Erythroblast (primary cell): ENCODE measurements around the gene TTYH2.
"Not testable (repeated sequence)": the region's sequence is repeated elsewhere in the genome, so short reads cannot be mapped to it uniquely, and the experiment has no call there.

Experiments
- DNase-seq, 2 experiments: peaks; one replicate each; lab custom pipeline; 2025; lab: John Stamatoyannopoulos, UW
- GATA1 ChIP-seq: IDR thresholded peaks from 2 replicates; pipeline ENCODE4 v1.6.1; 2011; ENCODE audit warnings: low read depth, mild to moderate bottlenecking, control low read depth, low read length, moderate library complexity
- POLR2A ChIP-seq: IDR thresholded peaks from 2 replicates; pipeline ENCODE4 v1.6.1; 2011; ENCODE audit warnings: mild to moderate bottlenecking, low read length

The TTYH2 gene

DNA sequence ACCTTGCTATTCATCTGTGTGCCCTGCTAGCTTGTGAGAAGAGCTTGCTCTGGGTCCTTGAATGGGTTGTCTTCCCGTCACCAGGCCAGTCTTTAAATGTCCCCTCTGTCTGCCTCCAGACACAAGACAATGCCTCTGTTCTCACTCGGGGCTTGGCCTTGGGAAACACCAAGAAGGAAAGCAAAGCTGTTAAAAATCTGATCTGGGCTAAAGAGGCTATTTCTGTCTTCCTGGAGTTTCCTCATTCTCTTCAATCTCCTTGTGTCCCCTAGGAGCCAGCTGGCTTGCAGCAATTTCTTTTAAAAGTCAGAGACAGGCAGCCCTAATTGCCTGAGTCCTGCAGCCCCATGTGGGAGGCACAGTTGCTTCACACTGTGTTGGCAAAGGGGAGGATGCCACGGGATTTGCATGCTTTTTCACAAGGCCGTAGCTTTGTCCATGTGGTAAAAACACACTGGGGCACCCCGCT is 63.2 kb downstream of the TTYH2 start:
- TF ChIP-seq GATA1 (no peak), POLR2A (no peak)
- DNase-seq, result no peak

DNA sequence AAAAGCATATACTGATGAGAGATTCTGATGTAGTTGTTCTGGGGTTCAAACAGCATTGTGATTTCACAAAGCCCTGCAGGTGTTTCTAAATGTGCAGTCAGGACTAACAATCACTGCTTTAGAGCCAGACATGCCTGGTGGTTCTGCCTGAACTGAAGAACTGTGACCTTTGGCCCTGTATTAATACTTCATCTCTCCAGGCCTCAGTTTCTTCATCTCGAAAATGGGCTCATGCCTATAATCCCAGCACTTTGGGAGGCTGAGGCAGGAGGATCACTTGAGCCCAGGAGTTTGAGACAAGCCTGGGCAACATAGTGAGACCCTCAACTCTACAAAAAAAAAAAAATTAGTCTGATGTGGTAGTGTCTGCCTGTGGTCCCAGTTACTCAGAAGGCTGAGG is 64.6 kb downstream of the TTYH2 start:
- no peak for TF ChIP-seq POLR2A
- no peak for TF ChIP-seq GATA1
- no peak for DNase-seq

DNA sequence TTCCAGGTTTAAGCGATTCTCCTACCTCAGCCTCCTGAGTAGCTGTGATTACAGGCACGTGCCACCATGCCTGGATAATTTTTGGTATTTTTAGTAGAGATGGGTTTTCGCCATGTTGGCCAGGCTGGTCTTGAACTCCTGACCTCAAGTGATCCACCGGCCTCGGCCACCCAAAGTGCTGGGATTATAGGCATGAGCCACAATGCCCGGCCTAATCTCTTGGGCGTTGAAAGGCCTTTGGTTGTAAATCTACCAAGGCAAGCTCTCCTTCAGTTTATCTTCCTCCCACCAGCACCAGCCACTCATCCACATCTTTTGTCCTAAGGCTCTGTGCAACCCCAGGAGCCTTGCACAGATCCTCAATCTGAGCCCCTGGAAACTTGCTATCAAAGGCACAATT is 66.2 kb downstream of the TTYH2 start:
- not testable (repeated sequence) for DNase-seq

DNA sequence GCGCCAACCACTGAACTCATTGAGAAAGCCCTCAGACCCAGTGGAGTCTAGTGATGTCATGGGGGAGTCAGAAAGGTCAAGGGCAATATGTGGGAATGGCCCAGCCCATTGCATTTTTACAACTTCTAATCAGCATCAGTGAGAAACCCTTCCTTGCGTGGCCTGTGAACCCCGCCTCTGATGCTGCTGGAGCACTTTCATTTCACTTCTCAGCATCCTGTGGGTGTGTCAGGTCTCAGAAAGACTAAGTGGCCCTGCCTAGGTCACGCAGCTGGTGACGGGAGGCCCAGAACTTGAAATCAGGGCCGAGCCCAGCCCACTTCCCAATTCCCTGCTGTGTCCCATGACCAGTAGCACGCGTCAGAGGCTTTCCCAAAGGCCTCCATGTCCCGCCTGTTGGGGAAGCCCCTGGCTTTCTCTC is 66.7 kb downstream of the TTYH2 start:
- DNase-seq, result peak; percentile 15 to 57
- TF ChIP-seq POLR2A, result no peak
- TF ChIP-seq GATA1, result no peak

DNA sequence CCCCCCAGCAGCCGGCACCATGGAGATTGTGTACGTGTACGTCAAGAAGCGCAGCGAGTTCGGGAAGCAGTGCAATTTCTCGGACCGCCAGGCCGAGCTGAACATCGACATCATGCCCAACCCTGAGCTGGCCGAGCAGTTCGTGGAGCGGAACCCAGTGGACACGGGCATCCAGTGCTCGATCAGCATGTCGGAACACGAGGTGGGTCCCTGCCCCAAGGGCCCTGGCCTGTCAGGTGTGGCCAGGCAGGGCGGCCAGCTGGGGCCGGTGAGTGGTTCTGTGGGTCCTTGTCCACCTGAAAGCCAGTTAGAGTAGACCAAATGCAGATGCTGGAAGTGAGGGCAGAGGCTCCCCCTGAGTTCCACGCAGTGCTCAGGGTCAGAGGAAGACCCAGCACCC is 68.4 kb downstream of the TTYH2 start:
- TF ChIP-seq POLR2A, result no peak
- no peak for TF ChIP-seq GATA1
- DNase-seq, result no peak

DNA sequence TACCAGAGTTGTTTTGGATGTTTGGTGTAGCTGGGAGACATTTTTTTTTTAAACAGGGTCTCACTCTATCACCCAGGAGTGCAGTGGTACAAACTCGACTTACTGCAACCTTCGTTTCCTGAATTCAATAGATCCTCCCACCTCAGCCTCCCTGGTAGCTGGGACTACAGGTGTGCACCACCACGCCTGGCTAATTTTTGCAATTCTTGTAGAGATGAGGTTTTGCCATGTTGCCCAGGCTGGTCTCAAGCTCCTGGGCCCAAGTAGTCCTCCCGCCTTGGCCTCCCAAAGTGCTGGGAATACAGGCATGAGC is 68.9 kb downstream of the TTYH2 start:
- DNase-seq, result not testable (repeated sequence)

DNA sequence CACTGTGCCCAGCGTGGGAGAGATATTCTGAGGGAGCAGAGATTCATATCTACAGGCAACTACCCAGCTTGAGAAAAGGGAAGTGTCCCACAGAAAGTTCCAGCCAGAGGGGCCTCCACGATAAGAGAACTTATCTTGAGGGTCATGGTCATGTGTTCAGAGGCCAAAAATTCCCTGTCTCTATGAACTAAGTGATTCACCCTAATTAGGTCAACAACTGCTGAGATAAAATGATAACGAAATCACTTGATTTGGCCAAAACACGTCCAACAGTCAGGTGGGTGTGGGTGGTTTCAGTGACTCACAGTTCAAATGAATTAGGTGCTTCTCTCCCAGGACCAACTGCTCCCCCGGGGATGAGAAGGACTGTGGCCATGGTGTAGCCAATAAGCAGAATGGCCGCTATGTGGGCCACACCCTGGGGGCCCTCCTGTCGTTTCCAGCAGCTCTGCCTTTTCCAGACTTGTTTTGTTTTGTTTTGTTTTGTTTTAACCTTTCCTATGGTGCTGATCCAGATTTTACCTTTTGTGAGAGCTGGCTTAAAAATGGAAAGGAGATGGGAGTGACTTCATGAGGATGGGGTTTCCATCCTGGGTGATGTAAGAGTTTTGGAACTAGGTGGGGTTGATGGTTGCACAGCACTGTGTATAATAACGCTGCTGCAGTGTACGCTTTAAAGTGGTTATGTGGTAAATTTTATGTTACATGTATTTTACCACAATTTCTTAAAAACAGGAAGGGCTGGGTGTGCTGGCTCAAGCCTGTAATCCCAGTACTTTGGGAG is 69.4 kb downstream of the TTYH2 start:
- DNase-seq, result peak; percentile 84 to 87
- TF ChIP-seq GATA1 (no peak), POLR2A (no peak)

DNA sequence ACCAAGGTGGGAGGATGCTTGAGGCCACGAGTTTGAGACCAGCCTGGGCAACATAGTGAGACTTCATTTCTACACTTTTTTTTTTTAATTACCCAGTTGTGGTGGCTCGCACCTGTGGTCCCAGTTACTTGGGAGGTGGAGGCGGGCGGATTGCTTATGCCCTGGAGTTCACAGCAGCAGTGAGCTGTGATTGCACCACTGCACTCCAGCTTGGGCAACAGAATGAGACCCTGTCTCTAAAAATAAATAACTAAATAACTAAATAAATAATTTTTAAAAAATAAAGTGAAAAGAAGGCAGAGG is 70.0 kb downstream of the TTYH2 start:
- DNase-seq, result no peak
- TF ChIP-seq GATA1, result no peak
- TF ChIP-seq POLR2A, result no peak

DNA sequence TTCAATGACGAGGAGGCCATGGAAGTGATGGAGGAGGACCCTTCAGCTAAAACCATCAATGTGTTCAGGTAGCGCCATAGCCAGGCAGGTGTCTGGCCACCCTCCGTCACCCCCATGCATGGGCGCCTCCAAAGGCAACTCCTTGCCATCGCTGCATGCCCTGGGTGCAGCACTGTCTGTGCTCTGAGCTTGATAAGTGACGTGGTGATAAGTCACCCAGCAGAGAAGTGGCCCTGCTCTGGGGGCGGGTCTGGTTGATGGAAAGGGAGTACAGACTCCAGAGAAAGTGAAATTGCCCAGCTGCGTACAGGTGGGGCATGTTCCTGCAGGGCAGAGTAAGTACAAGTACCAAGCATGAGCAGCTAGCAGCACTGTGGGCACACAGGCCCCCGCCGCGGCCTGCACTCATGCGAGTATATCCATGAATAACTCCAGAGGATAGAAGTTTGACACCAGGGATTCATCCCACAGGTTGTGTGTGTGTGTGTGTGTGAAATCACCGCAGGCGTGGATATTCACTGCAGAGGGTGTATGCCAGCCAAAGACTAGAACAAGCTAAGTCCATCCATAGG is 73.7 kb downstream of the TTYH2 start:
- TF ChIP-seq GATA1 (no peak), POLR2A (no peak)

DNA sequence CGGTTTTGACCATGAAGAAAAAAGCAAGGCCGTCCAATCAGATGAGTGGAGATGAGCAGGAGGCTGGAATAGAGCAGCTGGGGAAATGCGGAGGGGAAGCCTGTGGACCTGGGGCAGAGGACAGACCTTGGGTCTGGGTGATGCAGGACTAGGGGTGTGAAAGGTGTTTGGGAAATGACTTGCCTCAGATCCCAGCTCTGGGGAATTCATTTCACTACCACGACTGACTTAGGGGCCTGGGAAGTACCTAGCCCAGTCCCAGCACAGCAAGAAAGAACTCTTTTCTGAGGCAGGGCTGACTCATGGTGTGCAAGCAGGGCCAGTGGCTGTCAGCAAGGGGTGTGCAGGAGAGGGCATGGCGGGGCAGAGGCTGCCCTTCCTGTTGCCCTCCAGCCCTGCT is 75.4 kb downstream of the TTYH2 start:
- DNase-seq, result peak; percentile 21 to 52
- TF ChIP-seq GATA1 (no peak), POLR2A (no peak)

More for the DNA sequence above, 73.7 kb downstream of the TTYH2 start:
- DNase-seq, result peak; percentile 87 to 88

DNA sequence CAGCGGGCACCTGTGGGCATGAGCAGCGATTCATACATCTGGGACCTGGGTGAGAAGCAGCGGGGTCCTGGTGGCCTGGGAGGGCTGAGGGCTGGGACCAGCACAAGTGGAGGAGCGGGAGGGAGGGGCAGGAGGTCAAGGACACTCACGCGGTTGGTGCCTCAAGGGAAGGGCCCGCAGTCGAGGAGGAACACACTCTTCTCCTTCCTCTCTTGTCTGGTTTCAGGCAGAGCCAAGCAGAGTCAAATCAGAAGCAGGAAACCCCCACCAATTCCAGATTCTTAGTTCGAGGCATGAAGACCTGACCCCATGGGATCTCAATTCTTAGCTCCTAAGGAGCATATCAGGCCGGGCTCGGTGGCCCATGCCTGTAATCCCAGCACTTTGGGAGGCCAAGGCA is 76.3 kb downstream of the TTYH2 start:
- no peak for DNase-seq
- TF ChIP-seq GATA1 (no peak), POLR2A (no peak)

DNA sequence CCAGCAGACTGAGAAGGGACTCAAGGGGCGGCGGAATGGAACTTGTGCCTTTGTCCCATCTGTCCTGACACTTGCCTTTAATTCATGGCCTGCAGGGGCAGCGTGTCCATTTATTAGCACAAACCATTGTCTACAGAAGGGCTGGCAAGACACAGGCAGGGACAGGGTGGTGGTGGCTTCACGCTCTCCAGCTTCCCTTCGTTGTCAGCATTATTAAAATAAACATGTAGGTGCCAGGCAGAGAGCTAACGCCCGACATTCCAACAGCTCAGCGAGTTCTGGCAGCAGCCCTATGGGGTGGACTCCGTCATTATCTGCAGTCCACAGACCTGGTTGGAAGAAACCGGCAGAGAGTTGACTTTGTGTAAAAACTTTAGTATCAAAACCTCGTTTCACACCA is 77.0 kb downstream of the TTYH2 start:
- peak; percentile 80 for DNase-seq
- TF ChIP-seq GATA1 (no peak), POLR2A (no peak)

DNA sequence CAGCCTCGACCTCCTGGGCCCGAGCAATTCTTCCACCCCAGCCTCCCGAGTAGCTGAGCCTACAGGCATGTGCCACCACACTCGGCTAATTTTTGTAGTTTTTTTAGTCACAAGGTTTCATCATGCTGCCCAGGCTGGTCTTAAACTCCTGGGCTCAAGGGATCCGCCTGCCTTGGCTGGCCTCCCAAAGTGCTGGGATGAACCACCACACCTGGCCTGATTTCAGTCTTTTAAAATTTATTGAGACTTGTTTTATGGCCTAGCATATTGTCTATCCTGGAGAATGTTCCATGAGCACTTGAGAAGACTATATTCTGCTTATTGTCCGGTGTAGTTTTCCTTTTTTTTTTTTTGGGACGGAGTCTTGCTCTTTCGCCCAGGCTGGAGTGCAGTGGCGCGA is 79.1 kb downstream of the TTYH2 start:
- no peak for TF ChIP-seq POLR2A
- TF ChIP-seq GATA1, result no peak
- no peak for DNase-seq

DNA sequence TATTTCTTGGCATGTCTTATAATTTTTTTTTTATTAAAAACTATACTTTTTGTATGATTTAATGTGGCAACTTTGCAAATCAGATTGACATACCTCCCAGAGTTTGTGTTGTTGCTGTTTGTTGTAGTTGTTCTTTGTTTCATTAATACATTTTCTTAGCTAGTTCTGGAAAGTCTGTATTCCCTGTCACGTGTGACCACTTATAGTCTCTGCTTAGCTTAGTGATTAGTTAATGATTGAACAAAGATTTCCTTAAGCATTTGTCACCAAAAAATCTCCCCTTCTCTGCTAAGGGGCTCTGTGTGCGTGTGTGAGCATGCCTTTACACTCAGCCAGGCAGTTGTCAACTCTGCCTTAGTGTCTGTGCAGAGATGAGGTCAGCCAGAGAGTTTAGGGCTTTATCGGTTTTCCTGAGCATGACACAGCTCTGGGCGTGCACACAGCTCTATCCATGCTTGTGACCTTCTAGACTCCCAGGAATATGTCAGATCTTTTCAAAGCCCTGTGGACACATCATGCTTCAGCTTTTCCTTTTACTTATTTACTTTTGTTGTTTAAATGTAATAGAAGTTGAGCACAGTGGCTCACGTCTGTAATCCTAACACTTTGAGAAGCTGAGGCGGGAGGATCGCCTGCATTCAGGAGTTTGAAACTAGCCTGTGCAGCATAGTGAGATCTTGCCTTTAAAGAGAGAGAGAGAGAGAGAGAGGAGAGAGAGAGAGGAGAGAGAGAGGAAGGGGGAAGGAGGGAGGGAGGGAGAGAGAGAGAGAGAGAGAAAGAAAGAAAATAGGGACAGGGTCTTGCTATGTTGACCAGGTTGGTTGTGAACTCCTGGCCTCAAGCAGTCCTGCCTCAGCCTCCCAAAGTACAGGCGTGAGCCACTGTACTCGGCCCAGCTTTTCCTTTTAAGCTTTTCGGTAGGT is 82.5 kb downstream of the TTYH2 start:
- TF ChIP-seq GATA1 (no peak), POLR2A (peak; percentile 46)
- peak; percentile 91 to 93 for DNase-seq

DNA sequence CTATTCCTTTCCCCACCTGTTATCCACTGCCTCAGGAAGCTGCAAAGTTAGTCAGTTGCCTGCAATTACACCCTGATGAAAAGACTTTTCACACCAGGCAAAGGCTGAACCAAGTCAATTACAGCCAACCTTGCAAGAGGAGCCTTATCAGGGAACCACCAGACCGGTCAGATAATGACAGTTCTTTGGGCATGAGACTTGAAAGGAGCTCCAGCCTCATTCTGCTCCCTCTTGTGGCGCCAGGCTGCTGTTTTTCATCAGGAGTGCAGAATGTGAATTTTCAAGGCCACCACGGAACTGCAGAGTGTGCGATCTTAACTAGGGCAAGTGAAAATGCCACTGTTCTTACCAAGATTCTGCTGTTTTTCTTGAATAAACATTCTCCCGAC is 83.2 kb downstream of the TTYH2 start:
- TF ChIP-seq GATA1 (peak; percentile 69), POLR2A (no peak)
- DNase-seq, result peak; percentile 97 to 99
